Osteocyte (in vitro differentiated cells): Measurements from ENCODE around the gene HTT. TPM values are rescaled to one million over a fixed set of nuclear protein-coding genes. Genes with fewer than 3 reads are reported as not detected.

ENCODE experiments used
- DNase-seq: peaks from one replicate; pipeline ENCODE4 v3.0.0; 2021; ENCODE audit warnings: mixed read lengths; ENCODE audit not compliant: unreplicated experiment; ENCODE audit errors: extremely low spot score
- H3K27ac Mint-ChIP-seq: one replicate; pipeline ENCODE4 v1.8.0; 2021; ENCODE audit warnings: mild to moderate bottlenecking, mixed read lengths; ENCODE audit not compliant: unreplicated experiment
- H3K27me3 Mint-ChIP-seq: one replicate; pipeline ENCODE4 v1.8.0; 2021; ENCODE audit warnings: mixed read lengths; ENCODE audit not compliant: unreplicated experiment
- H3K36me3 Mint-ChIP-seq: one replicate; pipeline ENCODE4 v1.8.0; 2021; ENCODE audit warnings: mixed read lengths; ENCODE audit not compliant: unreplicated experiment
- H3K4me1 Mint-ChIP-seq: one replicate; pipeline ENCODE4 v1.8.0; 2021; ENCODE audit warnings: mixed read lengths; ENCODE audit not compliant: unreplicated experiment
- H3K4me3 Mint-ChIP-seq: one replicate; pipeline ENCODE4 v1.8.0; 2021; ENCODE audit warnings: mild to moderate bottlenecking, moderate library complexity, mixed read lengths; ENCODE audit not compliant: unreplicated experiment
- H3K9me3 Mint-ChIP-seq: one replicate; pipeline ENCODE4 v1.8.0; 2021; ENCODE audit warnings: mixed read lengths; ENCODE audit not compliant: unreplicated experiment
- CTCF ChIP-seq: fragments of 200-600 bp; sonication (generic); IDR thresholded peaks from 2 replicates; pipeline ENCODE4 v1.5.0; 2021; ENCODE audit warnings: antibody characterized with exemption, mild to moderate bottlenecking, moderate library complexity
- total RNA-seq: library from RNA; stranded (reverse); gene quantifications from 2 replicates; pipeline ENCODE4 v1.2.1, GENCODE V29; 2021

Gene HTT
- total RNA-seq, 1 donor from 2014 or later, result 51.3 TPM

GRCh38 chr4:3262208-3263052 lies 187.9 kb downstream of the HTT start:
- no peak overlapping the region for H3K27ac Mint-ChIP-seq
- H3K27me3 Mint-ChIP-seq, result peaks cover 2% of the 10 kb centered on the region
- H3K4me1 Mint-ChIP-seq, result no peaks in the 10 kb centered on the region
- H3K4me3 Mint-ChIP-seq, result no peak overlapping the region
- no peaks in the 10 kb centered on the region for H3K36me3 Mint-ChIP-seq
- TF ChIP-seq CTCF, result no peak
- H3K9me3 Mint-ChIP-seq, result no peaks in the 10 kb centered on the region
- DNase-seq, result peak; percentile 69

GRCh38 chr4:3263053-3263875 lies 188.8 kb downstream of the HTT start:
- TF ChIP-seq CTCF, result no peak
- Mint-ChIP-seq H3K27ac (no peak overlapping the region), H3K27me3 (peaks cover 2% of the 10 kb centered on the region), H3K9me3 (no peaks in the 10 kb centered on the region), H3K4me3 (no peak overlapping the region), H3K4me1 (peaks cover 2% of the 10 kb centered on the region), H3K36me3 (no peaks in the 10 kb centered on the region)
- DNase-seq, result peak; percentile 74

- Mint-ChIP-seq H3K27me3 (peaks cover 2% of the 10 kb centered on the region), H3K4me3 (no peak overlapping the region), H3K4me1 (peaks cover 3% of the 10 kb centered on the region), H3K36me3 (no peaks in the 10 kb centered on the region), H3K27ac (no peak overlapping the region), H3K9me3 (no peaks in the 10 kb centered on the region)
- no peak for DNase-seq
- TF ChIP-seq CTCF, result no peak
These were observed 189.4 kb downstream of the HTT start for GRCh38 chr4:3263876-3264193.

- H3K4me3 Mint-ChIP-seq, result no peak overlapping the region
- no peak overlapping the region for H3K27ac Mint-ChIP-seq
- TF ChIP-seq CTCF, result no peak
- peak; percentile 76 for DNase-seq
- no peaks in the 10 kb centered on the region for H3K9me3 Mint-ChIP-seq
- no peaks in the 10 kb centered on the region for H3K36me3 Mint-ChIP-seq
- H3K27me3 Mint-ChIP-seq, result peaks cover 3% of the 10 kb centered on the region
- peaks cover 3% of the 10 kb centered on the region for H3K4me1 Mint-ChIP-seq
These were observed 191.6 kb downstream of the HTT start for GRCh38 chr4:3266076-3266475.
